Small intestine (tissue), 7 donors: ENCODE data around the gene TMEFF2. TPM values are rescaled to one million over a fixed set of nuclear protein-coding genes. Genes with fewer than 3 reads are reported as not detected.
A peak's percentile ranks its signal among the peaks of the same experiment; 100 is the strongest.

Source experiments
- DNase-seq, 2 donors: peaks; one replicate each; pipeline versions ENCODE4 v3.0.0 to v3.0.0-alpha.2; 2013
- FAIRE-seq: peaks from 2 replicates; lab custom pipeline; 2012; peaks lifted over from hg19 to GRCh38; lab: Jason Lieb, UNC
- H3K27ac ChIP-seq, 3 donors: one replicate each; pipeline ENCODE4 v1.5.1; 2013; ENCODE audit warnings: low read length in 2 of 3, mild to moderate bottlenecking in 2 of 3, control low read depth in 1 of 3, inconsistent platforms in 1 of 3, low read depth in 1 of 3, moderate library complexity in 1 of 3
- H3K27me3 ChIP-seq, 3 donors: one replicate each; pipeline ENCODE4 v1.6.1; 2013; ENCODE audit warnings: low read length in 3 of 3, inconsistent platforms in 1 of 3; ENCODE audit not compliant: control insufficient read depth in 3 of 3, insufficient read depth in 3 of 3
- H3K36me3 ChIP-seq, 3 donors: one replicate each; pipeline ENCODE4 v1.6.1; 2013; ENCODE audit warnings: low read length in 3 of 3, inconsistent platforms in 1 of 3, low read depth in 1 of 3, mild to moderate bottlenecking in 1 of 3, moderate library complexity in 1 of 3; ENCODE audit not compliant: control insufficient read depth in 3 of 3, insufficient read depth in 2 of 3
- H3K4me1 ChIP-seq, 3 donors: one replicate each; pipeline ENCODE4 v1.6.1; 2013; ENCODE audit warnings: low read length in 2 of 3, inconsistent platforms in 1 of 3, low read depth in 1 of 3, mild to moderate bottlenecking in 1 of 3, moderate library complexity in 1 of 3; ENCODE audit not compliant: control insufficient read depth in 3 of 3, insufficient read depth in 2 of 3
- H3K4me3 ChIP-seq, 3 donors: one replicate each; pipeline ENCODE4 v1.5.1; 2013; ENCODE audit warnings: low read length in 3 of 3, control low read depth in 1 of 3, inconsistent platforms in 1 of 3, low read depth in 1 of 3, mild to moderate bottlenecking in 1 of 3, moderate library complexity in 1 of 3
- H3K9me3 ChIP-seq, 2 donors: one replicate each; pipeline ENCODE4 v1.6.1; 2013; ENCODE audit warnings: low read depth in 1 of 2, low read length in 1 of 2; ENCODE audit not compliant: control insufficient read depth in 2 of 2, insufficient read depth in 1 of 2
- WGBS, 3 donors: extraction: QIAGEN DNeasy Blood & Tissue Kit; methylation state at CpG; one replicate each; pipeline ENCODE4 v1.1.7; 2013; 5-methylcytosine and 5-hydroxymethylcytosine counted together
- polyA plus RNA-seq, 4 donors: library from polyadenylated mRNA; stranded (reverse) in 3 of 4; unstranded in 1 of 4; fragments of 200-250 nt in 3 of 4; fragments of 120-200 nt in 1 of 4; gene quantifications; one replicate each; pipeline versions ENCODE4 v1.2.1 to v1.2.3, GENCODE V29; 2013
- donor health status: healthy with polysubstance abuse.
- donor health status: control.
- donor health status: control.
- donor health status: Bipolar disorder and iron deficiency.
- donor health status: healthy.

TMEFF2 gene
- polyA plus RNA-seq, 4 donors = 0.34 to 2.0 TPM; not detected in 2

DNA sequence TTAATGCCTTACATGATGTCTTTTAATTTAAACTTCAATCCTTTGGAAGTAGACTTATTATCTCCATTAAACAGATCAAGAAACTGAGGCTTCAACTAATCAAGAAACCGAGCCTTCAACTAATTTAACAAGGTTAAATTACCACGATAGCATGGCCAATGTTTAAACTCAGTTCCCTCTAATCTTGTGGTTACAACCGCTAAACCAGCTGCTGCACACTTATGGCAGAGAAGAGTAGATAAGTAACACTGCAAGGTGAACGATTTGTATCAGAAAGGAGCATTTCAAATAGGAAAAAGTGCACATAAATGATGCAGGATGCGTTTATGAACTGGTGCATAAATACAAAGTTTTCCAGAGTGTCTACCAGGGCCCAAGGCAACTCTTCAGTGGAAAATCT lies 203.3 kb downstream of the TMEFF2 start:
- H3K27ac ChIP-seq = no peak overlapping the region
- H3K4me3 ChIP-seq = no peak overlapping the region
- WGBS, 3 donors = 22 to 59% (median 36%) methylated on average over 5 of the region's 5 CpGs
- no peaks in the 10 kb centered on the region for H3K36me3 ChIP-seq
- DNase-seq (no peak), FAIRE-seq (no peak)
- no peaks in the 10 kb centered on the region for H3K9me3 ChIP-seq
- peaks cover 0 to 2% (median 0%) of the 10 kb centered on the region in 3 donors for H3K4me1 ChIP-seq
- no peaks in the 10 kb centered on the region for H3K27me3 ChIP-seq

DNA sequence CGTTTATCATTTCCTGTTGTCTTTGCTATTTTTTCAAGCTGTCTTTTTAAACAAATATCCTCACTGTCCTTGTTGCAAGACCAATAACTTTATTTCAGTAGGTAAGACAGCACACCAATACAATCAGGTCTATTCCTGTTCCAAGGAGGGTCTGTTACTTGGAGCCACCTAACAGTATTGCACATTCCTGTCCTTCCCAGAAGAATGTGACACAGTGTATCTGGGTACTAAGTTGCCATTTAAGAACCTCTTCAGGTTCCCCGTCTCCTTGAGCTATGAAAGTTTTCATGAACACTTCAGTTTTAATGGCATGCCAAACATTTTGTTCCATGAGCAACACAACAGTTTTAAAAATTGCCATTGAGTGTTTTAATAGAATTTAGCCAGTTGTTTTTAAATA lies 209.0 kb downstream of the TMEFF2 start:
- Histone ChIP-seq H3K27ac (no peak overlapping the region), H3K4me3 (no peak overlapping the region), H3K4me1 (peaks cover 0 to 2% (median 0%) of the 10 kb centered on the region in 3 donors), H3K36me3 (no peaks in the 10 kb centered on the region), H3K9me3 (no peaks in the 10 kb centered on the region), H3K27me3 (no peaks in the 10 kb centered on the region)
- DNase-seq = no peak
- no peak for FAIRE-seq
- 49 to 76% (median 65%) methylated on average over 2 of the region's 2 CpGs for WGBS, 3 donors

DNA sequence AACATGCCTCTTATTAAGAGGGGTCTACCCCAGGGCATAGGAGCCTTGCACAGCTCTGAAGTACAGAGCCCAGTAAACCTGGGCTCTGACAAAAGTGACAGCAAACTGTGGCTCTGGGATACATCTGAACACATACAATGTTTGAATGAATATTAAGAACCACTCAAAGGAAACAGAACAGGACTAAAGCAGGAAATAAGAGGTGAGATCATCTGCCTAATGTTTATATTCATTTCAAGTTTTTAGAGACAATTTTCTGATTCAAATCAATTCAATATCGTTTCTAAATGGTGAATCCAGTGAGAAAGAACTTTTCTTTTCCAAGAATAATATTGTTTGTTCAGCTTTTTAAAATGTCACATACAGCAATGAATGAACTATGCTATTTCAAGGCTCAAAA lies 211.1 kb downstream of the TMEFF2 start:
- 55 to 79% (median 59%) methylated on average over 1 of the region's 1 CpG for WGBS, 3 donors
- Histone ChIP-seq H3K36me3 (no peaks in the 10 kb centered on the region), H3K27ac (no peak overlapping the region), H3K27me3 (no peaks in the 10 kb centered on the region), H3K4me1 (no peaks in the 10 kb centered on the region), H3K4me3 (no peak overlapping the region), H3K9me3 (no peaks in the 10 kb centered on the region)
- FAIRE-seq (no peak), DNase-seq (no peak)

DNA sequence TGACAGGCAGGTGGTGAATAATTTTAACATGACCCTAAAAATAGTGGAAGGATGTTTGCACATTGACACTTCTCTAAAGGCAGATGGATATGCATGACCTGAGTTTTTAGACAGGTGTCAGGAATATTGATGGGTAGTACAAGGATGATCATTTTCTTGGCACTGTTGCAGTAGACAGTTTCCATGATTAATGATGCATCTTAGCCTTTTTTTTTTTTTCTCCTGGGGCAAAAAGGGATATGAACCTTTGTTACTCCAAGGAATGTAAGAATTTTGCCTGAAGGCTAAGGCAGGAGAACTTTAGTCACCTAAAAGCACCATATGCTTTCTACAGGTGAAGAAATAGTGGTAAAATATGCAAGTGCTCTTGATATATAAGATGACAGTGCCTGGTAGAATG lies 211.5 kb downstream of the TMEFF2 start:
- Histone ChIP-seq H3K9me3 (no peaks in the 10 kb centered on the region), H3K4me3 (no peak overlapping the region), H3K36me3 (no peaks in the 10 kb centered on the region), H3K4me1 (no peaks in the 10 kb centered on the region), H3K27ac (no peak overlapping the region), H3K27me3 (no peaks in the 10 kb centered on the region)
- no peak for FAIRE-seq
- no peak for DNase-seq

GRCh38 chr2:191981706-191982105 lies 213.0 kb downstream of the TMEFF2 start:
- Histone ChIP-seq H3K4me1 (no peaks in the 10 kb centered on the region), H3K4me3 (no peak overlapping the region), H3K27ac (no peak overlapping the region), H3K9me3 (no peaks in the 10 kb centered on the region), H3K27me3 (no peaks in the 10 kb centered on the region), H3K36me3 (no peaks in the 10 kb centered on the region)
- FAIRE-seq (no peak), DNase-seq (no peak)
- 82 to 93% (median 88%) methylated on average over 5 of the region's 5 CpGs for WGBS, 3 donors

- DNase-seq (no peak), FAIRE-seq (no peak)
- Histone ChIP-seq H3K4me3 (no peak overlapping the region), H3K27me3 (no peaks in the 10 kb centered on the region), H3K9me3 (no peaks in the 10 kb centered on the region), H3K4me1 (no peaks in the 10 kb centered on the region), H3K36me3 (no peaks in the 10 kb centered on the region), H3K27ac (no peak overlapping the region)
- WGBS, 3 donors = 78 to 92% (median 88%) methylated on average over 3 of the region's 3 CpGs
Measured at GRCh38 chr2:191980483-191980882, 214.2 kb downstream of the TMEFF2 start.

GRCh38 chr2:191979221-191979730 lies 215.5 kb downstream of the TMEFF2 start:
- Histone ChIP-seq H3K9me3 (no peaks in the 10 kb centered on the region), H3K27ac (no peak overlapping the region), H3K36me3 (no peaks in the 10 kb centered on the region), H3K4me3 (no peak overlapping the region), H3K27me3 (no peaks in the 10 kb centered on the region), H3K4me1 (no peaks in the 10 kb centered on the region)
- DNase-seq = peak in 1 of 2 donors; percentile 61
- WGBS, 3 donors = 14 to 27% (median 16%) methylated on average over 2 of the region's 2 CpGs
- no peak for FAIRE-seq

GRCh38 chr2:191977754-191978153 lies 217.0 kb downstream of the TMEFF2 start:
- 73 to 92% (median 87%) methylated on average over 1 of the region's 1 CpG for whole genome bisulfite sequencing, 3 donors
- no peaks in the 10 kb centered on the region for H3K27me3 ChIP-seq
- DNase-seq (no peak), FAIRE-seq (no peak)
- no peaks in the 10 kb centered on the region for H3K4me1 ChIP-seq
- H3K36me3 ChIP-seq = no peaks in the 10 kb centered on the region
- no peak overlapping the region for H3K4me3 ChIP-seq
- H3K27ac ChIP-seq = no peak overlapping the region
- no peaks in the 10 kb centered on the region for H3K9me3 ChIP-seq

DNA sequence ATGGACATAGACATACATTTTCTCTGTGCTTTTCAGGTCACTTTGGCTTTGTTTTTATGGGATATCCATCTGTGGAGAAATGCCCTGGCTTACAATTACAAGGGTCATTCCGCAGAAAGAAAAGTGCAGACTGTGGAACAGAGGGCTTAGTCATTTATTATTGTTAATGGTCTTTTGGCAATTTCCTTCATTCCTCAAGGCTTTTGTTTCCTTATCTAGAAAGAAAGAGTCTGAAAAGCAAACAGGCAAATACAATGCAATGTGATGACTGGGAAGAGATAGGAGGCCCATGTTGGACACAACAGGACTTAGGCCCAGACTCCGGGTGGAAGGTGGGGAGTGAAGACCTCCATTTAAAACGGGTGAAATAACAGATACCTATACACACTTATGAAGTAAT lies 218.3 kb downstream of the TMEFF2 start:
- FAIRE-seq (no peak), DNase-seq (peak in 1 of 2 donors; percentile 8)
- no peaks in the 10 kb centered on the region for H3K9me3 ChIP-seq
- no peaks in the 10 kb centered on the region for H3K27me3 ChIP-seq
- peaks cover 0 to 2% (median 0%) of the 10 kb centered on the region in 3 donors for H3K4me1 ChIP-seq
- no peaks in the 10 kb centered on the region for H3K36me3 ChIP-seq
- no peak overlapping the region for H3K4me3 ChIP-seq
- WGBS, 3 donors = 56 to 74% (median 60%) methylated on average over 3 of the region's 3 CpGs
- no peak overlapping the region for H3K27ac ChIP-seq
